A549 (cell line): Measurements from ENCODE around the gene PPIF.

Experiments
- JUN ChIP-seq, 2 experiments: fragments of >200 bp; sonication (Bioruptor Twin); formaldehyde crosslinking; IDR thresholded peaks; 2 replicates in 1 of 2; 3 replicates in 1 of 2; pipeline ENCODE4 v1.6.1; 2016 to 2017
- MYC ChIP-seq: IDR thresholded peaks from 2 replicates; pipeline ENCODE4 v1.6.1; 2012; ENCODE audit warnings: mild to moderate bottlenecking, inconsistent platforms, low read length, improper control_type of control experiment, borderline replicate concordance
- NR3C1 ChIP-seq: fragments of >200 bp; sonication (Bioruptor Twin); formaldehyde crosslinking; IDR thresholded peaks from 3 replicates; pipeline ENCODE4 v1.6.1; 2017
- POLR2A ChIP-seq: IDR thresholded peaks from 2 replicates; pipeline ENCODE4 v1.6.1; 2012; ENCODE audit warnings: mild to moderate bottlenecking, low read length
- RAD21 ChIP-seq, 2 experiments: fragments of >200 bp in 1 of 2; sonication (Bioruptor Twin) in 1 of 2; formaldehyde crosslinking in 1 of 2; IDR thresholded peaks in 1 of 2; conservative IDR thresholded peaks in 1 of 2; 2 replicates in 1 of 2; 3 replicates in 1 of 2; pipeline ENCODE4 v1.6.1; 2012 to 2018; ENCODE audit warnings: inconsistent platforms in 1 of 2
- RNF2 ChIP-seq: fragments of 200-600 bp; sonication (generic); IDR thresholded peaks from 2 replicates; pipeline ENCODE4 v1.6.1; 2016; ENCODE audit warnings: low read depth, mild to moderate bottlenecking, antibody characterized with exemption, moderate library complexity, borderline replicate concordance
- TF ChIP-seq, protein P1 (sequence below): IDR thresholded peaks from 2 replicates; pipeline ENCODE4 v1.6.1; 2012; ENCODE audit warnings: low read depth, borderline replicate concordance
- TF ChIP-seq, protein P2 (sequence below): fragments of >200 bp; sonication (Bioruptor Twin); formaldehyde crosslinking; IDR thresholded peaks from 3 replicates; pipeline ENCODE4 v1.5.1; 2016
- TF ChIP-seq, protein P3 (sequence below): fragments of 150-350 bp; IDR thresholded peaks from 2 replicates; pipeline ENCODE4 v1.6.1; 2014; ENCODE audit warnings: low read depth, mild to moderate bottlenecking, low read length
- TF ChIP-seq, protein P4 (sequence below): fragments of 250-450 bp; sonication (Bioruptor Pico); IDR thresholded peaks from 2 replicates; pipeline ENCODE4 v1.5.0; 2021; ENCODE audit warnings: mild to moderate bottlenecking, moderate library complexity, borderline replicate concordance

DNA sequence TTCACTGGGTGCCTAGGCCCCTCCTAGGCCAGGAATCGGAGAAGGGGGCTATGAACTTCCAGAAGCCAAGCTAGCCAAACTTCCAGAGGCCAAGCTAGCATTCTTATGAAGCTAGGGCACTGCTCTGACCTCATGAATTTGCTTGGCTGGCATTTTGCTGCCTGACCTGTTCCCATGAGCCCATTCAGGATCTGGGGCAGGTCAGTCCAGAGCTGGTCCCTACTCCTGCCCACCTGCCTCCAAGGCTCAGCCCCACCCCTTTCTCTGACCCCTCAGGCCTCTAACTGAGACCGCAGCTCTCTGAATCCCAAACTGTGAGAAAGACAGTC is 1.3 kb upstream of the PPIF start:
- TF ChIP-seq, protein P1, sequence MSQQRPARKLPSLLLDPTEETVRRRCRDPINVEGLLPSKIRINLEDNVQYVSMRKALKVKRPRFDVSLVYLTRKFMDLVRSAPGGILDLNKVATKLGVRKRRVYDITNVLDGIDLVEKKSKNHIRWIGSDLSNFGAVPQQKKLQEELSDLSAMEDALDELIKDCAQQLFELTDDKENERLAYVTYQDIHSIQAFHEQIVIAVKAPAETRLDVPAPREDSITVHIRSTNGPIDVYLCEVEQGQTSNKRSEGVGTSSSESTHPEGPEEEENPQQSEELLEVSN, result no peak
- TF ChIP-seq, protein P2, sequence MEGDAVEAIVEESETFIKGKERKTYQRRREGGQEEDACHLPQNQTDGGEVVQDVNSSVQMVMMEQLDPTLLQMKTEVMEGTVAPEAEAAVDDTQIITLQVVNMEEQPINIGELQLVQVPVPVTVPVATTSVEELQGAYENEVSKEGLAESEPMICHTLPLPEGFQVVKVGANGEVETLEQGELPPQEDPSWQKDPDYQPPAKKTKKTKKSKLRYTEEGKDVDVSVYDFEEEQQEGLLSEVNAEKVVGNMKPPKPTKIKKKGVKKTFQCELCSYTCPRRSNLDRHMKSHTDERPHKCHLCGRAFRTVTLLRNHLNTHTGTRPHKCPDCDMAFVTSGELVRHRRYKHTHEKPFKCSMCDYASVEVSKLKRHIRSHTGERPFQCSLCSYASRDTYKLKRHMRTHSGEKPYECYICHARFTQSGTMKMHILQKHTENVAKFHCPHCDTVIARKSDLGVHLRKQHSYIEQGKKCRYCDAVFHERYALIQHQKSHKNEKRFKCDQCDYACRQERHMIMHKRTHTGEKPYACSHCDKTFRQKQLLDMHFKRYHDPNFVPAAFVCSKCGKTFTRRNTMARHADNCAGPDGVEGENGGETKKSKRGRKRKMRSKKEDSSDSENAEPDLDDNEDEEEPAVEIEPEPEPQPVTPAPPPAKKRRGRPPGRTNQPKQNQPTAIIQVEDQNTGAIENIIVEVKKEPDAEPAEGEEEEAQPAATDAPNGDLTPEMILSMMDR, result no peak
- no peak for TF ChIP-seq MYC
- TF ChIP-seq, protein P3, sequence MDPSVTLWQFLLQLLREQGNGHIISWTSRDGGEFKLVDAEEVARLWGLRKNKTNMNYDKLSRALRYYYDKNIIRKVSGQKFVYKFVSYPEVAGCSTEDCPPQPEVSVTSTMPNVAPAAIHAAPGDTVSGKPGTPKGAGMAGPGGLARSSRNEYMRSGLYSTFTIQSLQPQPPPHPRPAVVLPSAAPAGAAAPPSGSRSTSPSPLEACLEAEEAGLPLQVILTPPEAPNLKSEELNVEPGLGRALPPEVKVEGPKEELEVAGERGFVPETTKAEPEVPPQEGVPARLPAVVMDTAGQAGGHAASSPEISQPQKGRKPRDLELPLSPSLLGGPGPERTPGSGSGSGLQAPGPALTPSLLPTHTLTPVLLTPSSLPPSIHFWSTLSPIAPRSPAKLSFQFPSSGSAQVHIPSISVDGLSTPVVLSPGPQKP, result no peak
- TF ChIP-seq POLR2A, result no peak
- TF ChIP-seq, protein P4, sequence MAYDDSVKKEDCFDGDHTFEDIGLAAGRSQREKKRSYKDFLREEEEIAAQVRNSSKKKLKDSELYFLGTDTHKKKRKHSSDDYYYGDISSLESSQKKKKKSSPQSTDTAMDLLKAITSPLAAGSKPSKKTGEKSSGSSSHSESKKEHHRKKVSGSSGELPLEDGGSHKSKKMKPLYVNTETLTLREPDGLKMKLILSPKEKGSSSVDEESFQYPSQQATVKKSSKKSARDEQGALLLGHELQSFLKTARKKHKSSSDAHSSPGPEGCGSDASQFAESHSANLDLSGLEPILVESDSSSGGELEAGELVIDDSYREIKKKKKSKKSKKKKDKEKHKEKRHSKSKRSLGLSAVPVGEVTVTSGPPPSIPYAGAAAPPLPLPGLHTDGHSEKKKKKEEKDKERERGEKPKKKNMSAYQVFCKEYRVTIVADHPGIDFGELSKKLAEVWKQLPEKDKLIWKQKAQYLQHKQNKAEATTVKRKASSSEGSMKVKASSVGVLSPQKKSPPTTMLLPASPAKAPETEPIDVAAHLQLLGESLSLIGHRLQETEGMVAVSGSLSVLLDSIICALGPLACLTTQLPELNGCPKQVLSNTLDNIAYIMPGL (CRISPR knock-in tag), result no peak
- TF ChIP-seq RNF2, result no peak
- TF ChIP-seq RAD21 (conservative IDR thresholded peaks at IDR 0.05 in 1 of 2, IDR thresholded peaks at IDR 0.05 in 1 of 2), result no peak
- TF ChIP-seq NR3C1, result no peak
- TF ChIP-seq JUN (IDR thresholded peaks at IDR 0.05), result no peak
